ACHN (cell line): ENCODE measurements around the gene SCG2.

Experiments used
- DNase-seq: peaks from one replicate; pipeline ENCODE4 v3.0.0-alpha.2; 2015
- in situ Hi-C: cut with HindIII; loops from 2 replicates; pipeline ENCODE4 v1.10.0; 2017; ENCODE audit warnings: low sequenced_read_pairs, low pct_ligation_motif_present, low pct_unique_long_range_greater_than_20kb

SCG2 gene

GRCh38 chr2:223601932-223602666 is at the start of gene SCG2:
Gene SCG2 (minus strand): TSS chr2:223602361. CDS start chr2:223599282, 3,079 bp downstream.
- in situ Hi-C loops: no loop called here
- peak; percentile 84 for DNase-seq

- DNase-seq: no peak
- in situ Hi-C loops: no loop called here
Observed at GRCh38 chr2:223649554-223650533, 47.7 kb upstream of the SCG2 start.

GRCh38 chr2:223648755-223649154 is 46.6 kb upstream of the SCG2 start:
- in situ Hi-C loops: no loop called here
- DNase-seq: no peak

GRCh38 chr2:223647258-223647952 is 45.2 kb upstream of the SCG2 start:
- in situ Hi-C loops: no loop called here
- no peak for DNase-seq

GRCh38 chr2:223644136-223644535 is 42.0 kb upstream of the SCG2 start:
- in situ Hi-C loops: no loop called here

GRCh38 chr2:223643309-223643708 is 41.1 kb upstream of the SCG2 start:
- DNase-seq: no peak
- in situ Hi-C loops: no loop called here

More at GRCh38 chr2:223644136-223644535, 42.0 kb upstream of the SCG2 start:
- DNase-seq: no peak

GRCh38 chr2:223642506-223642905 is 40.3 kb upstream of the SCG2 start:
- no peak for DNase-seq
- in situ Hi-C loops: no loop called here

GRCh38 chr2:223641082-223641481 is 38.9 kb upstream of the SCG2 start:
- DNase-seq: no peak
- in situ Hi-C loops: no loop called here

GRCh38 chr2:223635080-223635479 is 32.9 kb upstream of the SCG2 start:
- no peak for DNase-seq
- in situ Hi-C loops: no loop called here

GRCh38 chr2:223634238-223634637 is 32.1 kb upstream of the SCG2 start:
- in situ Hi-C loops: no loop called here
- DNase-seq: no peak

GRCh38 chr2:223633656-223634055 is 31.5 kb upstream of the SCG2 start:
- DNase-seq: no peak
- in situ Hi-C loops: no loop called here

GRCh38 chr2:223632826-223633225 is 30.7 kb upstream of the SCG2 start:
- no peak for DNase-seq
- in situ Hi-C loops: no loop called here

- no peak for DNase-seq
- in situ Hi-C loops: no loop called here
Observed at GRCh38 chr2:223626716-223627115, 24.6 kb upstream of the SCG2 start.

- in situ Hi-C loops: no loop called here
- DNase-seq: no peak
Observed at GRCh38 chr2:223625652-223626051, 23.5 kb upstream of the SCG2 start.

- no peak for DNase-seq
- in situ Hi-C loops: no loop called here
Observed at GRCh38 chr2:223621901-223622300, 19.7 kb upstream of the SCG2 start.

GRCh38 chr2:223619486-223620129 is 17.4 kb upstream of the SCG2 start:
- in situ Hi-C loops: no loop called here
- DNase-seq: no peak

GRCh38 chr2:223618172-223619035 is 16.2 kb upstream of the SCG2 start:
- no peak for DNase-seq
- in situ Hi-C loops: no loop called here

- in situ Hi-C loops: no loop called here
- no peak for DNase-seq
Observed at GRCh38 chr2:223614534-223614933, 12.4 kb upstream of the SCG2 start.
